ENCODE data around the gene CABP2. TPM values are rescaled to one million over a fixed set of nuclear protein-coding genes. Genes with fewer than 3 reads are reported as not detected.
"Not testable (repeated sequence)": the region's sequence is repeated elsewhere in the genome, so short reads cannot be mapped to it uniquely, and the experiment has no call there.

Gene CABP2
- total and polyA plus RNA-seq, 4 donors = not detected

- Histone ChIP-seq H3K36me3 (ENCODE audit: control insufficient read depth in 4 of 4, insufficient read depth in 3 of 4, low read depth in 1 of 4, low read length in 3 of 4) (no peaks in the 10 kb centered on the region), H3K27me3 (ENCODE audit: control insufficient read depth in 4 of 4, insufficient read depth in 4 of 4, low read length in 3 of 4) (no peaks in the 10 kb centered on the region), H3K9me3 (ENCODE audit: control insufficient read depth in 4 of 4, low read length in 3 of 4) (no peaks in the 10 kb centered on the region), H3K4me1 (ENCODE audit: control insufficient read depth in 4 of 4, insufficient read depth in 4 of 4, low read length in 3 of 4) (peaks cover 0 to 2% (median 2%) of the 10 kb centered on the region in 4 donors), H3K9ac (ENCODE audit: low read depth in 1 of 2, low read length in 2 of 2) (no peak overlapping the region), H3K27ac (ENCODE audit: low read depth in 1 of 2, low read length in 2 of 2) (no peak overlapping the region), H3K4me3 (ENCODE audit: low read depth in 1 of 3, low read length in 3 of 3) (no peak overlapping the region)
- TF ChIP-seq HNF4A (conservative IDR thresholded peaks at IDR 0.05) (peak; percentile 25 to 70), RXRA (IDR thresholded peaks at IDR 0.05) (peak; percentile 24 to 68), GABPA (IDR thresholded peaks at IDR 0.05 in 1 of 2, conservative IDR thresholded peaks at IDR 0.05 in 1 of 2) (no peak)
- no peak for DNase-seq (ENCODE audit: low spot score)
These were observed 27.9 kb upstream of the CABP2 start for GRCh38 chr11:67551127-67551526.

GRCh38 chr11:67548555-67549110 is 25.4 kb upstream of the CABP2 start:
- TF ChIP-seq NR2F2 (IDR thresholded peaks at IDR 0.05) = no peak
- TF ChIP-seq MAX (IDR thresholded peaks at IDR 0.05) = no peak
- no peak for TF ChIP-seq GABPA (IDR thresholded peaks at IDR 0.05 in 1 of 2, conservative IDR thresholded peaks at IDR 0.05 in 1 of 2)
- peak; percentile 46 for TF ChIP-seq HNF4G (IDR thresholded peaks at IDR 0.05)
- TF ChIP-seq TAF1 (conservative IDR thresholded peaks at IDR 0.05) = no peak
- peak; percentile 74 for TF ChIP-seq FOXA2 (IDR thresholded peaks at IDR 0.05)
- no peak for TF ChIP-seq YY1 (IDR thresholded peaks at IDR 0.05)
- no peak for TF ChIP-seq ATF3 (IDR thresholded peaks at IDR 0.05)
- peak; percentile 77 to 87 for TF ChIP-seq RXRA (IDR thresholded peaks at IDR 0.05)
- TF ChIP-seq ZBTB33 (IDR thresholded peaks at IDR 0.05) = no peak
- TF ChIP-seq CTCF (IDR thresholded peaks at IDR 0.05; ENCODE audit: low read depth, low read length, missing input control) = no peak
- peak; percentile 46 for TF ChIP-seq REST (IDR thresholded peaks at IDR 0.05)
- TF ChIP-seq SP1 (IDR thresholded peaks at IDR 0.05) = peak; percentile 89
- peak; percentile 43 to 81 for TF ChIP-seq JUND (IDR thresholded peaks at IDR 0.05)
- no peak for TF ChIP-seq FOXA1 (IDR thresholded peaks at IDR 0.05)
- TF ChIP-seq EGR1 (IDR thresholded peaks at IDR 0.05; ENCODE audit: low read depth in 2 of 2) = no peak
- TF ChIP-seq HNF4A (conservative IDR thresholded peaks at IDR 0.05) = peak; percentile 64 to 69
- TF ChIP-seq RAD21 (IDR thresholded peaks at IDR 0.05) = peak; percentile 13 to 17
- Histone ChIP-seq H3K27ac (ENCODE audit: low read depth in 1 of 2, low read length in 2 of 2) (peak overlapping the region in 1 of 2 donors; percentile 27), H3K4me1 (ENCODE audit: control insufficient read depth in 4 of 4, insufficient read depth in 4 of 4, low read length in 3 of 4) (peaks cover 8 to 9% (median 9%) of the 10 kb centered on the region in 4 donors), H3K27me3 (ENCODE audit: control insufficient read depth in 4 of 4, insufficient read depth in 4 of 4, low read length in 3 of 4) (no peaks in the 10 kb centered on the region), H3K9me3 (ENCODE audit: control insufficient read depth in 4 of 4, low read length in 3 of 4) (no peaks in the 10 kb centered on the region), H3K4me3 (ENCODE audit: low read depth in 1 of 3, low read length in 3 of 3) (no peak overlapping the region), H3K9ac (ENCODE audit: low read depth in 1 of 2, low read length in 2 of 2) (no peak overlapping the region), H3K36me3 (ENCODE audit: control insufficient read depth in 4 of 4, insufficient read depth in 3 of 4, low read depth in 1 of 4, low read length in 3 of 4) (no peaks in the 10 kb centered on the region)
- 46% methylated on average over 9 of the region's 9 CpGs for WGBS
- no peak for DNase-seq (ENCODE audit: low spot score)

- H3K4me3 ChIP-seq (ENCODE audit: low read depth in 1 of 3, low read length in 3 of 3); H3K9ac ChIP-seq (ENCODE audit: low read depth in 1 of 2, low read length in 2 of 2); H3K4me1 ChIP-seq (ENCODE audit: control insufficient read depth in 4 of 4, insufficient read depth in 4 of 4, low read length in 3 of 4); DNase-seq (ENCODE audit: low spot score); H3K9me3 ChIP-seq (ENCODE audit: control insufficient read depth in 4 of 4, low read length in 3 of 4); H3K27ac ChIP-seq (ENCODE audit: low read depth in 1 of 2, low read length in 2 of 2); H3K27me3 ChIP-seq (ENCODE audit: control insufficient read depth in 4 of 4, insufficient read depth in 4 of 4, low read length in 3 of 4); H3K36me3 ChIP-seq (ENCODE audit: control insufficient read depth in 4 of 4, insufficient read depth in 3 of 4, low read depth in 1 of 4, low read length in 3 of 4): not testable (repeated sequence)
- 45% methylated on average over 4 of the region's 4 CpGs for WGBS
These were observed 24.9 kb upstream of the CABP2 start for GRCh38 chr11:67548112-67548511.
